Measurements from ENCODE around the gene NFAM1. TPM values are rescaled to one million over a fixed set of nuclear protein-coding genes. Genes with fewer than 3 reads are reported as not detected.

The NFAM1 gene
- total RNA-seq, 2 donors from 2014 or later: 3.7 to 6.7 TPM

GRCh38 chr22:42346722-42347121, 85.5 kb downstream of the NFAM1 start:
- intact Hi-C loops (cut with DNase I): no loop called here
- DNase-seq (ENCODE audit: low spot score): no peak

DNA sequence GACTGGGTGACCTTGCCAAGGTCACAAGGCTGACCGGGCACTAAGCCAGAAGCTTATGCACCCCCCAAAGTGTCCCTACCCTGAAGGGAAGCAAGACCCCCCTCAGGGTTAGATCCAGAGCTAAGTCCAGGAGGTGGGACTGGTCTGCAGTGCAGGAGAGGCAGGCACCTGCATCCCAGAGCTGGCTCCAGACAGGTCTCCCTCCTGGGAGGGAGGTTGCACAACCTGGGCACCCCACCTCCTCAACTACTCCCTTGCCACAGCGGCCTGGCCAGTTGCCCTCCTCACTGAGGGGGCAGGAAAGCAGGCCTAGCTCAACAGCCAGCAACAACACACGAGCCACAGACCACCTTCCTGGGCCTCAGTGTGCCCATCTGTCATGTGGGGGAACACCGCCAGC, 86.7 kb downstream of the NFAM1 start:
- intact Hi-C loops (cut with DNase I): no loop called here
- no peak for DNase-seq (ENCODE audit: low spot score)

GRCh38 chr22:42344361-42344905, 87.8 kb downstream of the NFAM1 start:
- no peak for DNase-seq (ENCODE audit: low spot score)
- intact Hi-C loops (cut with DNase I): no loop called here

- intact Hi-C loops (cut with DNase I): no loop called here
Observed at GRCh38 chr22:42343531-42344081, 88.6 kb downstream of the NFAM1 start.

GRCh38 chr22:42343121-42343454, 89.1 kb downstream of the NFAM1 start:
- intact Hi-C loops (cut with DNase I): no loop called here
- no peak for DNase-seq (ENCODE audit: low spot score)

More at GRCh38 chr22:42343531-42344081, 88.6 kb downstream of the NFAM1 start:
- no peak for DNase-seq (ENCODE audit: low spot score)

DNA sequence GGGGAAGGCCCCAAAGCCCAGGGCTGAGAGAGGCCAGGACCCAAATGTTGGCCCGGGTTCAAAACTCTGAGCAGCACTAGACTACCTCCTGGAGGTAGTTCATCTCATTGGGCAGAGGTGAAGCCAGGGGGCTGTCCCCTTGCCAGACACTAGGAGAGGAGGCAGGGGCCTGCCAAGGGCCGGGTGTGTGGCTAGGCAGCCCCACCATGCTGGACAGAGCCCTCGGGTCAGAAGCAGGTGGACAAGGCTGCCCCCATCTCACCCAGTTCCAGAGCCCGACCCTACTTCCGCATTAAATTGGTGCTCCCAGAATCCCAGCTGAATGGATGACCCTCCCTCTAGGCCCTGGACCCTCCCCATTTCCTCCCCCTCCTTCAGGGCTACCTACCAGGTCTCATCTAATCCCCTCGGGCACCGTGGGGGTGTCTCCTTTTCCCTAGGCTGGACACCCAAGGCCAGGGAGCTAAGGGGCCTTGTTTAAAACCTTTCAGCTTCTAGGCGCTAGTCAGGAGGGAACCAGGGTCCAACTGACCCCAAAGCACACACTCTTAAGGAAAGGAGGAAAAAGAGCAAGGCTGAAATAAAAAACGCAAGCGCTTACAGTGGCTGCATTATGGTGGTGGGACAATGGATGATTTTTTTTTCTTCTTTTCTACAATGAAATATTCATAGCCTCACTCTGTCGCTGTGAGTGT, 89.6 kb downstream of the NFAM1 start:
- DNase-seq (ENCODE audit: low spot score): no peak
- intact Hi-C loops (cut with DNase I): no loop called here

GRCh38 chr22:42341779-42342178, 90.4 kb downstream of the NFAM1 start:
- DNase-seq (ENCODE audit: low spot score): no peak
- intact Hi-C loops (cut with DNase I): no loop called here

- no peak for DNase-seq (ENCODE audit: low spot score)
- intact Hi-C loops (cut with DNase I): loop anchor here in 1 of 2 donors (1.0 kb wide), 1 partner anchor 28 kb away; no protein-coding TSS in a partner anchor
Observed at GRCh38 chr22:42340829-42341383, 91.3 kb downstream of the NFAM1 start.

DNA sequence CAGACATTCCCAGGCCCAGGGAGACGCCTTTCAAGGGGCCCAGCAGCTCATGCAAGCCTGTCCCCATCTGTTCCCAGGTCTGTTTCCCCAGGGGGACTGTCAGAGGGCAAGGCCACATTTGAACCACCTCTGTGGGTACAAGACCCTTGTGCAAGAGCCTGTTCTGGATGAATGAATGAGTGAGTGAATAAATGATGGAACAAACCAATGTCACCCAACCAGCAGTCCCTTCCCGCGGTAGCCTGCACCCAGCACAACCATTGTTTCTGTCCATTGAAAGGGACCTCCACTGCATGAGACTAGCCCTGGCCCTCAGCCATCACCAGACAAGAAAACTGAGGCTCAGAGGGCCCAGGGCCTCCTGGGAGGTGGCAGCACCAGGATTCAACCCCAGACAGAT, 92.1 kb downstream of the NFAM1 start:
- intact Hi-C loops (cut with DNase I): loop anchor here in 1 of 2 donors (1.0 kb wide), 1 partner anchor 27 kb away; no protein-coding TSS in a partner anchor
- no peak for DNase-seq (ENCODE audit: low spot score)

GRCh38 chr22:42338479-42338878, 93.7 kb downstream of the NFAM1 start:
- no peak for DNase-seq (ENCODE audit: low spot score)
- intact Hi-C loops (cut with DNase I): loop anchor here in 1 of 2 donors (10.0 kb wide), 1 partner anchor 64 kb away; the partner anchor contains the start of gene TCF20

DNA sequence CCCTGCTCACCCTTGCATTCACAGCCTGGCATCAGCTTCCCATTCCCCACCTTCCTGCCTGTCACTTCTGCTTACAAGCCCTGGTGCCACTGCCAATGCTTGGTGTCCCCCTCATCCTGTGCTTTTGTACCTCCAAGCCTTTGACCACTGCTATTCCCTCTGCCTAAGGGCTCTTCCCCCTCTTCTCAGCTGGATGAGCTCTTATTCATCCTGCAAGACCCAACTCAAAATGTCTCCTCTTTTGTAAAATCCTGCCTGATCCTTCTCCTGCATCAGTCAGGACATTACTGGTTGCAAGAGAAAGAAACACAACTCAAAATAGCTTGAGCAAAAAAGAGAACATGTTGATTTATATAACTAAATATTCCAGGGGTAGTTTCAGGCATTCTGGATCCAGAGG, 94.8 kb downstream of the NFAM1 start:
- intact Hi-C loops (cut with DNase I): loop anchor here in 1 of 2 donors (10.0 kb wide), 1 partner anchor 63 kb away; the partner anchor contains the start of gene TCF20
- DNase-seq (ENCODE audit: low spot score): no peak

DNA sequence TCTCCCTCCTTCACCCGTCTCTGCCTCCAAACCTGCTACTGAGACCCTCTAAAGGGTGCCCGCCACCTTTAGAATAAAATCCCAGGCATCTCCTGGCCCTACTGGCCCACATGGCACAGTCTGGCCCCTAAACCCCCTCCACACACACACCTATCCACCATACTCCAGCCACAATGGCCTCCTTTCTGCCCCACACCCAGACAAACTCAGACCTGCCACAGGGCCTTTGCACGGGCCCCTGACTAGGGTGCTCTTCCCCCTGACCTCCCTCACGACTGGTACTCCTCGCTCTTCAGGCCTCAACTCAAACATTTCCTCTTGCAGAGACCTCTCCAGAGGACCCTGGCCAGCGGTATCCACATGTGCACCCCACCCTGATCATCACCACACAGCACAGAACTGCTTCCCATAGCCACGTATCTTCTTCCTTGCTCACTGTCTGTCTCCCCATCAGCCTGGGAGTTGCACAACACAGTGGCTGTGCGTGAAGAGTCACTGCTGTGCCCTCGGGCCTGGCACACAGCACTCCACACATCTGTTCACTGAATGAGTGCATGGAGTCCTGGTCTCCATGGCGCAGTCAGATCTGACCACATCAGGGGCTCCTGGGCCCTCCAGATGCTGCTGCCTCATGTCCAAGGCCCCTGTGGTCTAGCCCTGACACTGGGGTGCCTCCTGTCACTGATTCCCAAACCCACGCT, 95.5 kb downstream of the NFAM1 start:
- intact Hi-C loops (cut with DNase I): loop anchor here in 1 of 2 donors (10.0 kb wide), 1 partner anchor 62 kb away; the partner anchor contains the start of gene TCF20
- DNase-seq (ENCODE audit: low spot score): no peak

DNA sequence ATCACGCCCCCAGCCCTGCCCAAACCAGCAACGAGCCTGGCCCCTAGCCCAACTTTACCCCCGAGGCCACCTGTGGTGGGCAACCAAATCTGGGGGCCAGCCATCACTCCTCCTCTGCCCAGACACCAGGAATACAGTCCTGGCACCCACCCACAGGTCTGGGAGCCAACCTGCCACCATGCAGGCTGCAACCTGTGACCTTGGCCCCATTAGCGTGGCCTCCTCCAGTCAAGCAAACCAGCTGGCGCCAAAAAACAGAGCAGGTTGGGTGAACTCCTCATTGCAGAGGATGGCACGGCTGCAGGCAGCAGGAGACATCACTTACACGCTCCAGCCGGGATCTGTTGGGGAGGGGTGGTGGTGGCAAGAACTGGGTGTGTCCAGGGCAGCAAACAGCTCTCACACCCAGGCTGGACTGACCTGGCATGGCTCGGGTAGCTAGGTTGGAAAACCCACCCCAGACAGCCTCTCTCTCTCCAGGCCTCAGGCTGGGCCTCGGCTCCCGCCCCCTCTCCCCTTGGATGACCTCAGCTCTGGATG, 96.3 kb downstream of the NFAM1 start:
- DNase-seq (ENCODE audit: low spot score): no peak
- intact Hi-C loops (cut with DNase I): loop anchor here in 1 of 2 donors (10.0 kb wide), 1 partner anchor 61 kb away; the partner anchor contains the start of gene TCF20

- DNase-seq (ENCODE audit: low spot score): no peak
- intact Hi-C loops (cut with DNase I): loop anchor here in 1 of 2 donors (10.0 kb wide), 1 partner anchor 60 kb away; the partner anchor contains the start of gene TCF20
Observed at GRCh38 chr22:42334875-42335512, 97.2 kb downstream of the NFAM1 start.

- intact Hi-C loops (cut with DNase I): loop anchor here in 1 of 2 donors (10.0 kb wide), 1 partner anchor 59 kb away; the partner anchor contains the start of gene TCF20
Observed at GRCh38 chr22:42333544-42333943, 98.7 kb downstream of the NFAM1 start.

DNA sequence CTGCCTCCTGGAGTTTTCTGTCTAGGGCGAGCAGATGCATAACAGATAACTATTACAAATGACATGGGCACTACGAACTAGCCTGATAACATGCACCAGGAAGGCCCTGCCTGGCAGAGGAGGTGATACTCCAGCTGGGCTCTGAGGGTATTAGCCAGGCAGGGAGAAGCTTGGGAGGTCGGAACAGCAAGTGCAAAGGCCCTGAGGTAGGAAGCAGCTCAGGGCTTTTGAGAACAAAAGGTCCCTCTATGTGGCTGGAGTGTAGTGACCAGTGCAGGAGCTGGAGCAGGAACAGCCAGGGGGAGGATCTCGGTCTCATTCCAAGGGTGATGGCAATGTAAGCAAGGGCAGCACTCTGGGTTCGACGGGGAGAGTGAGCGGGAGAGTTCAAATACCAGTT, 100.1 kb downstream of the NFAM1 start:
- intact Hi-C loops (cut with DNase I): loop anchor here in 1 of 2 donors (10.0 kb wide), 1 partner anchor 57 kb away; the partner anchor contains the start of gene TCF20
- no peak for DNase-seq (ENCODE audit: low spot score)

More at GRCh38 chr22:42333544-42333943, 98.7 kb downstream of the NFAM1 start:
- DNase-seq (ENCODE audit: low spot score): no peak

- intact Hi-C loops (cut with DNase I): loop anchor here in 1 of 2 donors (10.0 kb wide), 1 partner anchor 56 kb away; the partner anchor contains the start of gene TCF20
- DNase-seq (ENCODE audit: low spot score): no peak
Observed at GRCh38 chr22:42331014-42331413, 101.2 kb downstream of the NFAM1 start.
